H9 (cell line): ENCODE measurements around the gene SPATS2. TPM values are rescaled to one million over a fixed set of nuclear protein-coding genes. Genes with fewer than 3 reads are reported as not detected.
A peak's percentile ranks its signal among the peaks of the same experiment; 100 is the strongest.

Experiments used
- DNase-seq: peaks from one replicate; pipeline ENCODE4 v3.0.0-alpha.2; 2017
- H2AFZ ChIP-seq: one replicate; pipeline ENCODE4 v1.6.1; 2013; ENCODE audit warnings: mild to moderate bottlenecking, low read length, control low read depth, moderate library complexity
- H2AK5ac ChIP-seq: 2 replicates; pipeline ENCODE4 v1.6.1; 2013; ENCODE audit warnings: low read length, control low read depth, mixed read lengths; ENCODE audit not compliant: insufficient read length
- H2BK120ac ChIP-seq: one replicate; pipeline ENCODE4 v1.6.1; 2013; ENCODE audit warnings: low read depth, mild to moderate bottlenecking, low read length, control low read depth, inconsistent platforms; ENCODE audit not compliant: poor library complexity, severe bottlenecking
- H2BK12ac ChIP-seq: 2 replicates; pipeline ENCODE4 v1.6.1; 2013; ENCODE audit warnings: low read length, control low read depth, mixed read lengths, low read depth; ENCODE audit not compliant: insufficient read length
- H2BK15ac ChIP-seq: 2 replicates; pipeline ENCODE4 v1.6.1; 2013; ENCODE audit warnings: low read depth, low read length, control low read depth
- H2BK20ac ChIP-seq: one replicate; pipeline ENCODE4 v1.6.1; 2013; ENCODE audit warnings: low read depth, mild to moderate bottlenecking, low read length, control low read depth, inconsistent platforms; ENCODE audit not compliant: poor library complexity, severe bottlenecking
- H2BK5ac ChIP-seq: 2 replicates; pipeline ENCODE4 v1.6.1; 2013; ENCODE audit warnings: low read length, control low read depth, mixed read lengths; ENCODE audit not compliant: insufficient read length
- H3K14ac ChIP-seq: 2 replicates; pipeline ENCODE4 v1.6.1; 2013; ENCODE audit warnings: low read length, control low read depth; ENCODE audit not compliant: insufficient read depth
- H3K18ac ChIP-seq: 2 replicates; pipeline ENCODE4 v1.6.1; 2013; ENCODE audit warnings: low read depth, mild to moderate bottlenecking, mixed read lengths, low read length, control low read depth; ENCODE audit not compliant: insufficient read length
- H3K23ac ChIP-seq: 2 replicates; pipeline ENCODE4 v1.6.1; 2013; ENCODE audit warnings: low read length, control low read depth, mixed read lengths, low read depth; ENCODE audit not compliant: insufficient read length
- H3K23me2 ChIP-seq: 2 replicates; pipeline ENCODE4 v1.6.1; 2013; ENCODE audit warnings: low read depth, mild to moderate bottlenecking, mixed read lengths, low read length, control low read depth; ENCODE audit not compliant: insufficient read length, poor library complexity, severe bottlenecking
- H3K27ac ChIP-seq: 2 replicates; pipeline ENCODE4 v1.5.1; 2013; ENCODE audit warnings: low read length, control low read depth, mixed read lengths, low read depth; ENCODE audit not compliant: insufficient read length
- H3K27me3 ChIP-seq: 2 replicates; pipeline ENCODE4 v1.6.1; 2013; ENCODE audit warnings: low read length, control low read depth, inconsistent platforms; ENCODE audit not compliant: insufficient read depth
- H3K4ac ChIP-seq: 2 replicates; pipeline ENCODE4 v1.6.1; 2013; ENCODE audit warnings: low read depth, mild to moderate bottlenecking, control low read depth, inconsistent platforms, low read length, moderate library complexity
- H3K4me1 ChIP-seq: 2 replicates; pipeline ENCODE4 v1.6.1; 2013; ENCODE audit warnings: low read length, control low read depth, inconsistent platforms; ENCODE audit not compliant: insufficient read depth
- H3K4me2 ChIP-seq: 2 replicates; pipeline ENCODE4 v1.6.1; 2013; ENCODE audit warnings: low read length, control low read depth, mixed read lengths; ENCODE audit not compliant: insufficient read length, insufficient read depth
- H3K56ac ChIP-seq: 2 replicates; pipeline ENCODE4 v1.6.1; 2013; ENCODE audit warnings: low read depth, mild to moderate bottlenecking, mixed read lengths, low read length, control low read depth; ENCODE audit not compliant: insufficient read length
- H3K79me1 ChIP-seq: 2 replicates; pipeline ENCODE4 v1.6.1; 2013; ENCODE audit warnings: low read depth, mild to moderate bottlenecking, moderate library complexity, low read length, control low read depth, inconsistent platforms; ENCODE audit not compliant: insufficient read depth, poor library complexity, severe bottlenecking
- H3K79me2 ChIP-seq: 2 replicates; pipeline ENCODE4 v1.6.1; 2013; ENCODE audit warnings: low read length, control low read depth, inconsistent platforms; ENCODE audit not compliant: insufficient read depth
- H3K9ac ChIP-seq: 2 replicates; pipeline ENCODE4 v1.6.1; 2013; ENCODE audit warnings: low read length, control low read depth, mixed read lengths; ENCODE audit not compliant: insufficient read length; ENCODE audit errors: extremely low read depth
- H3K9me3 ChIP-seq: one replicate; pipeline ENCODE4 v1.6.1; 2013; ENCODE audit warnings: low read depth, low read length, inconsistent platforms; ENCODE audit not compliant: control insufficient read depth
- H3T11ph ChIP-seq: one replicate; pipeline ENCODE4 v1.6.1; 2013; ENCODE audit warnings: mild to moderate bottlenecking, low read length, control low read depth, inconsistent platforms
- H4K20me1 ChIP-seq: one replicate; pipeline ENCODE4 v1.6.1; 2013; ENCODE audit not compliant: control insufficient read depth, insufficient read length, insufficient read depth
- H4K5ac ChIP-seq: 2 replicates; pipeline ENCODE4 v1.6.1; 2013; ENCODE audit warnings: low read depth, mild to moderate bottlenecking, mixed read lengths, low read length, control low read depth; ENCODE audit not compliant: insufficient read length
- H4K8ac ChIP-seq: replicated peaks from 2 replicates; pipeline ENCODE4 v1.6.1; 2013; ENCODE audit warnings: low read length, control low read depth, mixed read lengths, low read depth; ENCODE audit not compliant: insufficient read length
- H4K91ac ChIP-seq: 2 replicates; pipeline ENCODE4 v1.6.1; 2013; ENCODE audit warnings: low read depth, mild to moderate bottlenecking, moderate library complexity, mixed read lengths, low read length, control low read depth; ENCODE audit not compliant: insufficient read length
- H3K27ac Mint-ChIP-seq, 3 experiments: 2 replicates in 2 of 3; 3 replicates in 1 of 3; pipeline ENCODE4 v1.8.0; 2020 to 2021; ENCODE audit warnings: mixed read lengths in 3 of 3, mild to moderate bottlenecking in 1 of 3, moderate library complexity in 1 of 3
- H3K27me3 Mint-ChIP-seq: 2 replicates; pipeline ENCODE4 v1.8.0; 2021; ENCODE audit warnings: low read depth, mild to moderate bottlenecking, moderate library complexity, mixed read lengths
- H3K36me3 Mint-ChIP-seq, 3 experiments: 2 replicates in 2 of 3; 3 replicates in 1 of 3; pipeline ENCODE4 v1.8.0; 2020 to 2021; ENCODE audit warnings: low read depth in 3 of 3, mixed read lengths in 3 of 3; ENCODE audit not compliant: insufficient read depth in 1 of 3
- H3K4me1 Mint-ChIP-seq, 2 experiments: 2 replicates each; pipeline ENCODE4 v1.8.0; 2020; ENCODE audit warnings: mixed read lengths in 2 of 2
- H3K4me3 Mint-ChIP-seq, 2 experiments: 2 replicates in 1 of 2; 3 replicates in 1 of 2; pipeline ENCODE4 v1.8.0; 2020 to 2021; ENCODE audit warnings: mild to moderate bottlenecking in 2 of 2, mixed read lengths in 2 of 2, moderate library complexity in 1 of 2
- H3K9me3 Mint-ChIP-seq, 2 experiments: 2 replicates in 1 of 2; 3 replicates in 1 of 2; pipeline ENCODE4 v1.8.0; 2020; ENCODE audit warnings: mild to moderate bottlenecking in 2 of 2, mixed read lengths in 2 of 2, moderate library complexity in 1 of 2
- WGBS: extraction: QIAGEN DNeasy Blood & Tissue Kit; methylation state at CpG from one replicate; pipeline ENCODE4 v1.1.7; 2013; ENCODE audit warnings: missing lambda C conversion rate, low lambda C conversion rate, mixed read lengths; ENCODE audit not compliant: insufficient read length; ENCODE audit errors: extremely low coverage; 5-methylcytosine and 5-hydroxymethylcytosine counted together
- total RNA-seq: library from RNA; stranded (reverse); gene quantifications from 2 replicates; pipeline ENCODE4 v1.2.1, GENCODE V29; 2021
- TF ChIP-seq, protein P1 (sequence below): fragments of 200-600 bp; sonication (generic); conservative IDR thresholded peaks from 3 replicates; pipeline ENCODE4 v1.8.0; 2021; ENCODE audit warnings: antibody characterized with exemption, mild to moderate bottlenecking

Gene SPATS2
- total RNA-seq, 1 experiment from 2014 or later = 17.1 TPM

DNA sequence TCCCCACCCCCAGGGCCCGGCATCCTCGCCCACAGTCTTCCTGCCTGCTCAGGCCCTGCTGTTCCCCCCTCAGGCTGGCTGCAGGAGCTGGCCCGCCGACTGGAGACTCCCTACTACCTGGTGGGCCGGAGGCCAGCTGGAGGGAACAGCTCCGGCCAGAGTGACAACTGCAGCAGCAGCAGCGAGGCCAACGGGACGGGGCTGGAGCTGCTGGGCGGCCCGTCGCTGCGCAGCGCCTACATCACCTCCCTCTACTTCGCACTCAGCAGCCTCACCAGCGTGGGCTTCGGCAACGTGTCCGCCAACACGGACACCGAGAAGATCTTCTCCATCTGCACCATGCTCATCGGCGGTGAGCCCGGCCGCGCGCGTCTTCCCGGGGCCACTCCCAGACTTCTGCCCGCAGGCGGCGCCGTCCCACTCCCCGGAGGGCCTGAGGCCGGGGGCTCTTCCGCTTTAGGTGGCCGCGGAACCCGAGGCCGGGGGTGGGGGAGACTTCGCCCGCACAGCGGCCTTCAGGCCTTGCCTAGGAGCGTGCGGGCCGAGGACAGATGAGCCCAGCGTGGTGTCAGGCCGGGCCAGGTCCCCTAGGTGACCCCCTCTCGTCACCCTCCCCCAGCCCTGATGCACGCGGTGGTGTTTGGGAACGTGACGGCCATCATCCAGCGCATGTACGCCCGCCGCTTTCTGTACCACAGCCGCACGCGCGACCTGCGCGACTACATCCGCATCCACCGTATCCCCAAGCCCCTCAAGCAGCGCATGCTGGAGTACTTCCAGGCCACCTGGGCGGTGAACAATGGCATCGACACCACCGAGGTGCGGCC is 181.8 kb downstream of the SPATS2 start:
- H4K20me1 ChIP-seq = no peaks in the 10 kb centered on the region
- H3K56ac ChIP-seq = no peak overlapping the region
- DNase-seq = peak; percentile 69
- no peak overlapping the region for H4K8ac ChIP-seq
- H3K4me2 ChIP-seq = peak overlapping the region; percentile 74
- no peak overlapping the region for H3K4ac ChIP-seq
- no peak overlapping the region for H4K5ac ChIP-seq
- H3K23ac ChIP-seq = no peak overlapping the region
- H3K27ac ChIP-seq = no peak overlapping the region
- H3K9me3 Mint-ChIP-seq = no peaks in the 10 kb centered on the region
- peak overlapping the region; percentile 36 for H3K14ac ChIP-seq
- no CpG with 5 or more reads among the region's 70 CpGs for WGBS
- peaks cover 79% of the 10 kb centered on the region for H3K27me3 Mint-ChIP-seq
- TF ChIP-seq, protein P1, sequence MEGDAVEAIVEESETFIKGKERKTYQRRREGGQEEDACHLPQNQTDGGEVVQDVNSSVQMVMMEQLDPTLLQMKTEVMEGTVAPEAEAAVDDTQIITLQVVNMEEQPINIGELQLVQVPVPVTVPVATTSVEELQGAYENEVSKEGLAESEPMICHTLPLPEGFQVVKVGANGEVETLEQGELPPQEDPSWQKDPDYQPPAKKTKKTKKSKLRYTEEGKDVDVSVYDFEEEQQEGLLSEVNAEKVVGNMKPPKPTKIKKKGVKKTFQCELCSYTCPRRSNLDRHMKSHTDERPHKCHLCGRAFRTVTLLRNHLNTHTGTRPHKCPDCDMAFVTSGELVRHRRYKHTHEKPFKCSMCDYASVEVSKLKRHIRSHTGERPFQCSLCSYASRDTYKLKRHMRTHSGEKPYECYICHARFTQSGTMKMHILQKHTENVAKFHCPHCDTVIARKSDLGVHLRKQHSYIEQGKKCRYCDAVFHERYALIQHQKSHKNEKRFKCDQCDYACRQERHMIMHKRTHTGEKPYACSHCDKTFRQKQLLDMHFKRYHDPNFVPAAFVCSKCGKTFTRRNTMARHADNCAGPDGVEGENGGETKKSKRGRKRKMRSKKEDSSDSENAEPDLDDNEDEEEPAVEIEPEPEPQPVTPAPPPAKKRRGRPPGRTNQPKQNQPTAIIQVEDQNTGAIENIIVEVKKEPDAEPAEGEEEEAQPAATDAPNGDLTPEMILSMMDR = peak; percentile 57
- H3K79me1 ChIP-seq = no peaks in the 10 kb centered on the region
- H2AFZ ChIP-seq = no peak overlapping the region
- H3K27me3 ChIP-seq = peaks cover 11% of the 10 kb centered on the region; the same call in 1 of the 2 replicates
- H3K9ac ChIP-seq = no peak overlapping the region
- peaks cover 10% of the 10 kb centered on the region for H3K23me2 ChIP-seq
- peak overlapping the region; percentile 42 to 59; a peak in 4 of 5 replicates for H3K4me3 Mint-ChIP-seq
- no peak overlapping the region for H2BK15ac ChIP-seq
- no peak overlapping the region for H2BK20ac ChIP-seq
- no peak overlapping the region for H2BK120ac ChIP-seq
- H3K18ac ChIP-seq = peak overlapping the region; percentile 58
- peaks cover 11 to 32% of the 10 kb centered on the region in 2 experiments for H3K4me1 Mint-ChIP-seq
- H3K4me1 ChIP-seq = no peaks in the 10 kb centered on the region
- H3K79me2 ChIP-seq = no peaks in the 10 kb centered on the region
- no peak overlapping the region for H3T11ph ChIP-seq
- no peak overlapping the region for H2BK12ac ChIP-seq
- no peaks in the 10 kb centered on the region for H3K36me3 Mint-ChIP-seq
- H2AK5ac ChIP-seq = no peak overlapping the region
- H2BK5ac ChIP-seq = no peak overlapping the region
- H3K27ac Mint-ChIP-seq = no peak overlapping the region
- no peak overlapping the region for H4K91ac ChIP-seq
- no peaks in the 10 kb centered on the region for H3K9me3 ChIP-seq
